WTC11 (cell line): ENCODE results near the gene MLH3.

Experiments used
- ATF1 ChIP-seq: sonication (generic); formaldehyde crosslinking; IDR thresholded peaks from 2 replicates; pipeline ENCODE4 v1.8.1; 2023; ENCODE audit warnings: mild to moderate bottlenecking, moderate library complexity, missing genetic modification reagents
- JUN ChIP-seq: sonication (generic); formaldehyde crosslinking; IDR thresholded peaks from 2 replicates; pipeline ENCODE4 v1.8.0; 2023; ENCODE audit warnings: mild to moderate bottlenecking, missing genetic modification reagents
- NFE2L1 ChIP-seq: sonication (generic); formaldehyde crosslinking; IDR thresholded peaks from 2 replicates; pipeline ENCODE4 v1.8.1; 2023; ENCODE audit warnings: missing genetic modification reagents
- NR3C1 ChIP-seq: sonication (generic); formaldehyde crosslinking; conservative IDR thresholded peaks from 2 replicates; pipeline ENCODE4 v1.8.1; 2023; ENCODE audit warnings: low read depth, mild to moderate bottlenecking, missing genetic modification reagents
- ZNF423 ChIP-seq: fragments of 250-450 bp; sonication (Bioruptor Pico); IDR thresholded peaks from 2 replicates; pipeline ENCODE4 v2.1.2; 2022; ENCODE audit warnings: mild to moderate bottlenecking, moderate library complexity
- TF ChIP-seq, protein P1 (sequence below): sonication (generic); formaldehyde crosslinking; IDR thresholded peaks from 2 replicates; pipeline ENCODE4 v1.8.1; 2023; ENCODE audit warnings: mild to moderate bottlenecking, missing genetic modification reagents, moderate library complexity
- TF ChIP-seq, protein P2 (sequence below): fragments of 200-600 bp; IDR thresholded peaks from 2 replicates; pipeline ENCODE4 v1.8.0; 2022; ENCODE audit warnings: antibody characterized with exemption
- TF ChIP-seq, protein P3 (sequence below): sonication (generic); formaldehyde crosslinking; IDR thresholded peaks from 2 replicates; pipeline ENCODE4 v1.8.1; 2023; ENCODE audit warnings: mild to moderate bottlenecking, missing genetic modification reagents

DNA sequence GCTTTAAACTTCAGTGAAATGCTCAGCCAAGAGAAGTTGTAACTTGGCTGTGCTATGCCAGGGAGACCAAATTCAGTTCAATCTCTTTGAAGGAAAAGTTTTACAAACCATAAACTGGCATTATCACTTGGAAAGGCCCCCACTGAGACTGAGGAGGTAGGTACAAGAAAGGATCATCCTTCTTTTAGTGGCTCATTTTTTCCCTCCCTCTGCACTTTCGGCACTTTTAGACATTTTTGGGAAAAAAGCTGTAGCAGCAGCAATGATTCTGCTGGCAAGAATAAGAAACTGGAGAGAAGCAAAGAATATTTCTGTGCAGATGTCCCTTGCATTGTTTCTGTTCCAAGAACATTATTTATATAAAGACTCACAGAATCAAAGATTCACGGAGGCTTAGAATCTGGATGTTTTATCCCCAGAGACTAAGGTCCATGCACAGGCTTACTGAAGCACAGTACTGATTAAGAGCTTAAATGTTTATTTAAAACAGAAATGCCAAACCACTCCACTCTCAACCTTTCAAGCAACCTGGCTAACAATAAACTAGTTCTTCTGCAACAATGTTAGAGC is 30.5 kb upstream of the MLH3 start:
- TF ChIP-seq, protein P1, sequence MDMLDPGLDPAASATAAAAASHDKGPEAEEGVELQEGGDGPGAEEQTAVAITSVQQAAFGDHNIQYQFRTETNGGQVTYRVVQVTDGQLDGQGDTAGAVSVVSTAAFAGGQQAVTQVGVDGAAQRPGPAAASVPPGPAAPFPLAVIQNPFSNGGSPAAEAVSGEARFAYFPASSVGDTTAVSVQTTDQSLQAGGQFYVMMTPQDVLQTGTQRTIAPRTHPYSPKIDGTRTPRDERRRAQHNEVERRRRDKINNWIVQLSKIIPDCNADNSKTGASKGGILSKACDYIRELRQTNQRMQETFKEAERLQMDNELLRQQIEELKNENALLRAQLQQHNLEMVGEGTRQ (CRISPR knock-in tag): no peak
- TF ChIP-seq, protein P2, sequence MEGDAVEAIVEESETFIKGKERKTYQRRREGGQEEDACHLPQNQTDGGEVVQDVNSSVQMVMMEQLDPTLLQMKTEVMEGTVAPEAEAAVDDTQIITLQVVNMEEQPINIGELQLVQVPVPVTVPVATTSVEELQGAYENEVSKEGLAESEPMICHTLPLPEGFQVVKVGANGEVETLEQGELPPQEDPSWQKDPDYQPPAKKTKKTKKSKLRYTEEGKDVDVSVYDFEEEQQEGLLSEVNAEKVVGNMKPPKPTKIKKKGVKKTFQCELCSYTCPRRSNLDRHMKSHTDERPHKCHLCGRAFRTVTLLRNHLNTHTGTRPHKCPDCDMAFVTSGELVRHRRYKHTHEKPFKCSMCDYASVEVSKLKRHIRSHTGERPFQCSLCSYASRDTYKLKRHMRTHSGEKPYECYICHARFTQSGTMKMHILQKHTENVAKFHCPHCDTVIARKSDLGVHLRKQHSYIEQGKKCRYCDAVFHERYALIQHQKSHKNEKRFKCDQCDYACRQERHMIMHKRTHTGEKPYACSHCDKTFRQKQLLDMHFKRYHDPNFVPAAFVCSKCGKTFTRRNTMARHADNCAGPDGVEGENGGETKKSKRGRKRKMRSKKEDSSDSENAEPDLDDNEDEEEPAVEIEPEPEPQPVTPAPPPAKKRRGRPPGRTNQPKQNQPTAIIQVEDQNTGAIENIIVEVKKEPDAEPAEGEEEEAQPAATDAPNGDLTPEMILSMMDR: no peak
- TF ChIP-seq NR3C1 (CRISPR knock-in tag): no peak
- no peak for TF ChIP-seq ZNF423 (CRISPR knock-in tag)
- no peak for TF ChIP-seq ATF1 (CRISPR knock-in tag)
- TF ChIP-seq, protein P3, sequence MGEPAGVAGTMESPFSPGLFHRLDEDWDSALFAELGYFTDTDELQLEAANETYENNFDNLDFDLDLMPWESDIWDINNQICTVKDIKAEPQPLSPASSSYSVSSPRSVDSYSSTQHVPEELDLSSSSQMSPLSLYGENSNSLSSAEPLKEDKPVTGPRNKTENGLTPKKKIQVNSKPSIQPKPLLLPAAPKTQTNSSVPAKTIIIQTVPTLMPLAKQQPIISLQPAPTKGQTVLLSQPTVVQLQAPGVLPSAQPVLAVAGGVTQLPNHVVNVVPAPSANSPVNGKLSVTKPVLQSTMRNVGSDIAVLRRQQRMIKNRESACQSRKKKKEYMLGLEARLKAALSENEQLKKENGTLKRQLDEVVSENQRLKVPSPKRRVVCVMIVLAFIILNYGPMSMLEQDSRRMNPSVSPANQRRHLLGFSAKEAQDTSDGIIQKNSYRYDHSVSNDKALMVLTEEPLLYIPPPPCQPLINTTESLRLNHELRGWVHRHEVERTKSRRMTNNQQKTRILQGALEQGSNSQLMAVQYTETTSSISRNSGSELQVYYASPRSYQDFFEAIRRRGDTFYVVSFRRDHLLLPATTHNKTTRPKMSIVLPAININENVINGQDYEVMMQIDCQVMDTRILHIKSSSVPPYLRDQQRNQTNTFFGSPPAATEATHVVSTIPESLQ (CRISPR knock-in tag): no peak
- no peak for TF ChIP-seq JUN (CRISPR knock-in tag)
- TF ChIP-seq NFE2L1 (CRISPR knock-in tag): no peak
